Right ventricle myocardium inferior (tissue), 1 donor: ENCODE data around the gene CLSTN2. TPM values are rescaled to one million over a fixed set of nuclear protein-coding genes. Genes with fewer than 3 reads are reported as not detected.

Source experiments
- ATAC-seq: fragments of 200-7000 bp; cut with Tn5 transposase; one replicate; pipeline ENCODE4 v1.9.1; 2020; ENCODE audit warnings: mild to moderate bottlenecking, moderate library complexity
- DNase-seq: peaks from one replicate; pipeline ENCODE4 v3.0.0; 2021; ENCODE audit errors: missing footprints
- intact Hi-C: fragments of 100-400 bp; cut with DNase I; formaldehyde crosslinking; loops from one replicate; pipeline ENCODE4 v1.11.0; 2022
- total RNA-seq: library from RNA; stranded (reverse); fragmentation: NEBNext Ultra II Directional; extraction: Animal tissue kit (Norgen Biotek cat#: 25700); gene quantifications from one replicate; pipeline ENCODE4 v1.2.1, GENCODE V29; 2021
- donor health status: DM: no; HTN: yes; CAD: no; lungs with severe emphysema.

The CLSTN2 gene
- total RNA-seq, 1 donor from 2014 or later = 8.4 TPM

GRCh38 chr3:140430494-140430893, 495.5 kb downstream of the CLSTN2 start:
- intact Hi-C loops = no loop called here
- ATAC-seq = no peak
- DNase-seq = no peak

- no peak for ATAC-seq
- DNase-seq = no peak
- intact Hi-C loops = no loop called here
Measured at GRCh38 chr3:140432229-140432669, 497.3 kb downstream of the CLSTN2 start.

- intact Hi-C loops = no loop called here
- DNase-seq = no peak
- no peak for ATAC-seq
Measured at GRCh38 chr3:140433431-140433830, 498.4 kb downstream of the CLSTN2 start.

- intact Hi-C loops = no loop called here
- DNase-seq (no peak), ATAC-seq (no peak)
Measured at GRCh38 chr3:140434261-140434905, 499.4 kb downstream of the CLSTN2 start.

- intact Hi-C loops = no loop called here
- ATAC-seq (no peak), DNase-seq (no peak)
Measured at GRCh38 chr3:140436421-140436820, 501.4 kb downstream of the CLSTN2 start.

GRCh38 chr3:140438736-140439470, 503.9 kb downstream of the CLSTN2 start:
- ATAC-seq (no peak), DNase-seq (no peak)
- intact Hi-C loops = no loop called here

GRCh38 chr3:140439527-140439926, 504.5 kb downstream of the CLSTN2 start:
- DNase-seq = no peak
- no peak for ATAC-seq
- intact Hi-C loops = no loop called here

GRCh38 chr3:140440446-140440845, 505.5 kb downstream of the CLSTN2 start:
- no peak for ATAC-seq
- intact Hi-C loops = no loop called here

GRCh38 chr3:140441006-140441405, 506.0 kb downstream of the CLSTN2 start:
- no peak for DNase-seq
- no peak for ATAC-seq
- intact Hi-C loops = no loop called here

More at GRCh38 chr3:140440446-140440845, 505.5 kb downstream of the CLSTN2 start:
- DNase-seq = no peak

GRCh38 chr3:140442621-140443020, 507.6 kb downstream of the CLSTN2 start:
- intact Hi-C loops = no loop called here
- ATAC-seq (no peak), DNase-seq (no peak)

GRCh38 chr3:140443073-140443472, 508.1 kb downstream of the CLSTN2 start:
- intact Hi-C loops = no loop called here
- ATAC-seq (no peak), DNase-seq (no peak)

GRCh38 chr3:140443806-140444205, 508.8 kb downstream of the CLSTN2 start:
- DNase-seq = no peak
- ATAC-seq = no peak
- intact Hi-C loops = no loop called here

GRCh38 chr3:140446734-140447133, 511.7 kb downstream of the CLSTN2 start:
- DNase-seq = no peak
- no peak for ATAC-seq
- intact Hi-C loops = no loop called here

- ATAC-seq (no peak), DNase-seq (no peak)
- intact Hi-C loops = no loop called here
Measured at GRCh38 chr3:140447136-140447535, 512.2 kb downstream of the CLSTN2 start.

- DNase-seq = no peak
- ATAC-seq = no peak
- intact Hi-C loops = no loop called here
Measured at GRCh38 chr3:140448001-140448400, 513.0 kb downstream of the CLSTN2 start.

GRCh38 chr3:140449413-140450256, 514.6 kb downstream of the CLSTN2 start:
- intact Hi-C loops = no loop called here
- ATAC-seq = no peak
- no peak for DNase-seq

- ATAC-seq = no peak
- DNase-seq = no peak
- intact Hi-C loops = no loop called here
Measured at GRCh38 chr3:140453750-140454149, 518.8 kb downstream of the CLSTN2 start.

GRCh38 chr3:140455521-140456214, 520.7 kb downstream of the CLSTN2 start:
- DNase-seq (no peak), ATAC-seq (no peak)
- intact Hi-C loops = no loop called here

- ATAC-seq (no peak), DNase-seq (no peak)
- intact Hi-C loops = no loop called here
Measured at GRCh38 chr3:140456974-140457373, 522.0 kb downstream of the CLSTN2 start.
